Astrocyte (in vitro differentiated cells and primary cell): ENCODE measurements around the gene RAB3B.

Source experiments
- EZH2 ChIP-seq: IDR thresholded peaks from 2 replicates; pipeline ENCODE4 v1.6.1; 2012; ENCODE audit warnings: mild to moderate bottlenecking, low read length, inconsistent platforms; ENCODE audit not compliant: insufficient read depth
- TF ChIP-seq, protein P1 (sequence below): IDR thresholded peaks from 2 replicates; pipeline ENCODE4 v1.5.1; 2011; ENCODE audit warnings: low read depth, mild to moderate bottlenecking, inconsistent platforms, low read length, moderate library complexity; ENCODE audit not compliant: insufficient read depth

DNA sequence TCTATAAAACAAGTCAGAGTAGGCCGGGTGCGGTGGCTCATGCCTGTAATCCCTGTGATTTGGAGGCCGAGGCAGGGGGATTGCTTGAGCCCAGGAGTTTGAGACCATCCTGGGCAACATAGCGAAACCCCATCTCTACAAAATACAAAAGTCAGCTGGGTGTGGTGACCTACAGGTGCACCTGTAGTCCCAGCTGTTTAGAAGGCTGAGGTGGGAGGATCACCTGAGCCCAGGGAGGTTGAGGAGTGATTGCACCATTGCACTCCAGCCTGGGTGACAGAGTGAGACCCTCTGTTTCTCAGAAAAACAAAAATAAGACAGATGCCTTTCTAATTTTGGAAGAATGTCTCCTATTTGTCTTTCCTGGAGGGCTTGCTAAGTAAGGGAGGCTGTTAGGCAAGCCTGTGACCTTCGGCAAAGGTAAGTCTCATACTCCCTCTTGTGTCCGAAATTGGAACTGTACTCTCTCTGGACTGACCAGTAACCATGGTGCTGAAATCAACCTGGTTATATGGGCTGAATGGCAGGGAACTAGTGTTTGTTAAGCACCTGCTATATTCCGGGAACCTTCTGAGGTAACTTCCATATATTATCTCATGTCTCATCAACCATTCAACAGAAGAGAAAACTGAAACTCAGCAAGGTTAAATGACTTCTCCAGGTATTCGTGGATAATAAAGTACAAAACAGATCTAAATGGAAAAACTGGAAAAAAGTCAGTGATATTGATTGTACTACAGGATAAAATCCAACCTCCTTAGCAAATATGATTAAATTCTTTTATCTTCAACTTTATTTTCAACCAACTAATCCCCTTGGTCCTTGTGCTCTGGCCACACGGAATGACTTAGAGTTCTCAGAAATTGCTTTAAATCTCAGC, 11.8 kb upstream of the RAB3B start:
- TF ChIP-seq, protein P1, sequence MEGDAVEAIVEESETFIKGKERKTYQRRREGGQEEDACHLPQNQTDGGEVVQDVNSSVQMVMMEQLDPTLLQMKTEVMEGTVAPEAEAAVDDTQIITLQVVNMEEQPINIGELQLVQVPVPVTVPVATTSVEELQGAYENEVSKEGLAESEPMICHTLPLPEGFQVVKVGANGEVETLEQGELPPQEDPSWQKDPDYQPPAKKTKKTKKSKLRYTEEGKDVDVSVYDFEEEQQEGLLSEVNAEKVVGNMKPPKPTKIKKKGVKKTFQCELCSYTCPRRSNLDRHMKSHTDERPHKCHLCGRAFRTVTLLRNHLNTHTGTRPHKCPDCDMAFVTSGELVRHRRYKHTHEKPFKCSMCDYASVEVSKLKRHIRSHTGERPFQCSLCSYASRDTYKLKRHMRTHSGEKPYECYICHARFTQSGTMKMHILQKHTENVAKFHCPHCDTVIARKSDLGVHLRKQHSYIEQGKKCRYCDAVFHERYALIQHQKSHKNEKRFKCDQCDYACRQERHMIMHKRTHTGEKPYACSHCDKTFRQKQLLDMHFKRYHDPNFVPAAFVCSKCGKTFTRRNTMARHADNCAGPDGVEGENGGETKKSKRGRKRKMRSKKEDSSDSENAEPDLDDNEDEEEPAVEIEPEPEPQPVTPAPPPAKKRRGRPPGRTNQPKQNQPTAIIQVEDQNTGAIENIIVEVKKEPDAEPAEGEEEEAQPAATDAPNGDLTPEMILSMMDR, result peak; percentile 98
- no peak for TF ChIP-seq EZH2
